Measurements from ENCODE around the gene RBBP5.

RBBP5 gene

GRCh38 chr1:205108464-205108863 is 13.3 kb downstream of the RBBP5 start:
- H3K4me3 ChIP-seq (ENCODE audit: low read length), result no peak overlapping the region
- no peak for TF ChIP-seq ZNF274 (IDR thresholded peaks at IDR 0.05; ENCODE audit: low read depth, low read length)

GRCh38 chr1:205107327-205107726 is 14.5 kb downstream of the RBBP5 start:
- H3K4me3 ChIP-seq (ENCODE audit: low read length), result no peak overlapping the region
- TF ChIP-seq ZNF274 (IDR thresholded peaks at IDR 0.05; ENCODE audit: low read depth, low read length), result no peak

GRCh38 chr1:205102404-205102803 is 19.4 kb downstream of the RBBP5 start:
- H3K4me3 ChIP-seq (ENCODE audit: low read length), result no peak overlapping the region
- TF ChIP-seq ZNF274 (IDR thresholded peaks at IDR 0.05; ENCODE audit: low read depth, low read length), result no peak

- H3K4me3 ChIP-seq (ENCODE audit: low read length), result no peak overlapping the region
- no peak for TF ChIP-seq ZNF274 (IDR thresholded peaks at IDR 0.05; ENCODE audit: low read depth, low read length)
Measured at GRCh38 chr1:205098242-205098641, 23.5 kb downstream of the RBBP5 start.

GRCh38 chr1:205095422-205095821 is 26.4 kb downstream of the RBBP5 start:
- no peak for TF ChIP-seq ZNF274 (IDR thresholded peaks at IDR 0.05; ENCODE audit: low read depth, low read length)
- no peak overlapping the region for H3K4me3 ChIP-seq (ENCODE audit: low read length)

- H3K4me3 ChIP-seq (ENCODE audit: low read length), result no peak overlapping the region
- TF ChIP-seq ZNF274 (IDR thresholded peaks at IDR 0.05; ENCODE audit: low read depth, low read length), result no peak
Measured at GRCh38 chr1:205091043-205091740, 30.6 kb downstream of the RBBP5 start.

- no peak overlapping the region for H3K4me3 ChIP-seq (ENCODE audit: low read length)
- TF ChIP-seq ZNF274 (IDR thresholded peaks at IDR 0.05; ENCODE audit: low read depth, low read length), result no peak
Measured at GRCh38 chr1:205088341-205088740, 33.4 kb downstream of the RBBP5 start.

GRCh38 chr1:205084360-205084759 is 37.4 kb downstream of the RBBP5 start, which contains the start of gene TMEM81:
Gene TMEM81 (minus strand): TSS chr1:205084460. CDS start chr1:205084320, 140 bp downstream.
- H3K4me3 ChIP-seq (ENCODE audit: low read length), result no peak within 1 kb of the TSS
- no peak for TF ChIP-seq ZNF274 (IDR thresholded peaks at IDR 0.05; ENCODE audit: low read depth, low read length)

GRCh38 chr1:205082431-205082830 is 39.3 kb downstream of the RBBP5 start:
- no peak overlapping the region for H3K4me3 ChIP-seq (ENCODE audit: low read length)
- no peak for TF ChIP-seq ZNF274 (IDR thresholded peaks at IDR 0.05; ENCODE audit: low read depth, low read length)

GRCh38 chr1:205077934-205078311 is 43.9 kb downstream of the RBBP5 start:
- no peak overlapping the region for H3K4me3 ChIP-seq (ENCODE audit: low read length)
- no peak for TF ChIP-seq ZNF274 (IDR thresholded peaks at IDR 0.05; ENCODE audit: low read depth, low read length)

- H3K4me3 ChIP-seq (ENCODE audit: low read length), result no peak overlapping the region
- no peak for TF ChIP-seq ZNF274 (IDR thresholded peaks at IDR 0.05; ENCODE audit: low read depth, low read length)
Measured at GRCh38 chr1:205077158-205077933, 44.4 kb downstream of the RBBP5 start.

GRCh38 chr1:205076245-205076761 is 45.5 kb downstream of the RBBP5 start:
- no peak for TF ChIP-seq ZNF274 (IDR thresholded peaks at IDR 0.05; ENCODE audit: low read depth, low read length)
- H3K4me3 ChIP-seq (ENCODE audit: low read length), result no peak overlapping the region

GRCh38 chr1:205075642-205076155 is 46.1 kb downstream of the RBBP5 start:
- no peak overlapping the region for H3K4me3 ChIP-seq (ENCODE audit: low read length)
- no peak for TF ChIP-seq ZNF274 (IDR thresholded peaks at IDR 0.05; ENCODE audit: low read depth, low read length)

- no peak overlapping the region for H3K4me3 ChIP-seq (ENCODE audit: low read length)
Measured at GRCh38 chr1:205074513-205074912, 47.3 kb downstream of the RBBP5 start.

GRCh38 chr1:205074084-205074483 is 47.7 kb downstream of the RBBP5 start:
- H3K4me3 ChIP-seq (ENCODE audit: low read length), result no peak overlapping the region
- no peak for TF ChIP-seq ZNF274 (IDR thresholded peaks at IDR 0.05; ENCODE audit: low read depth, low read length)

More at GRCh38 chr1:205074513-205074912, 47.3 kb downstream of the RBBP5 start:
- TF ChIP-seq ZNF274 (IDR thresholded peaks at IDR 0.05; ENCODE audit: low read depth, low read length), result no peak
